Mesendoderm (in vitro differentiated cells): ENCODE data around the gene IMMP2L.

Experiments used
- DNase-seq: peaks from one replicate; pipeline ENCODE4 v3.0.0; 2013
- H2AK5ac ChIP-seq: 2 replicates; pipeline ENCODE4 v1.6.1; 2013; ENCODE audit warnings: low read length, inconsistent platforms
- H2BK120ac ChIP-seq: 2 replicates; pipeline ENCODE4 v1.6.1; 2013; ENCODE audit warnings: low read depth, mild to moderate bottlenecking, low read length, moderate library complexity, mixed read lengths
- H2BK15ac ChIP-seq: replicated peaks from 2 replicates; pipeline ENCODE4 v1.6.1; 2013; ENCODE audit warnings: low read depth, mild to moderate bottlenecking, moderate library complexity
- H2BK5ac ChIP-seq: 2 replicates; pipeline ENCODE4 v1.6.1; 2013; ENCODE audit warnings: low read length, inconsistent platforms
- H3K18ac ChIP-seq: 2 replicates; pipeline ENCODE4 v1.6.1; 2013; ENCODE audit warnings: mild to moderate bottlenecking, low read length, mixed read lengths
- H3K23ac ChIP-seq: one replicate; pipeline ENCODE4 v1.6.1; 2013; ENCODE audit warnings: low read length
- H3K27ac ChIP-seq: 2 replicates; pipeline ENCODE4 v1.5.1; 2013; ENCODE audit warnings: low read depth, mild to moderate bottlenecking, inconsistent platforms, low read length, moderate library complexity
- H3K27me3 ChIP-seq: 2 replicates; pipeline ENCODE4 v1.6.1; 2013; ENCODE audit warnings: low read length, control low read depth, mild to moderate bottlenecking, inconsistent platforms; ENCODE audit not compliant: insufficient read depth, poor library complexity
- H3K36me3 ChIP-seq: 2 replicates; pipeline ENCODE4 v1.6.1; 2013; ENCODE audit warnings: low read length, inconsistent platforms; ENCODE audit not compliant: control insufficient read depth, insufficient read depth
- H3K4ac ChIP-seq: one replicate; pipeline ENCODE4 v1.6.1; 2013; ENCODE audit warnings: low read depth, mild to moderate bottlenecking, low read length, moderate library complexity
- H3K4me1 ChIP-seq: 2 replicates; pipeline ENCODE4 v1.6.1; 2013; ENCODE audit warnings: low read depth, low read length, inconsistent platforms; ENCODE audit not compliant: control insufficient read depth
- H3K4me2 ChIP-seq: 2 replicates; pipeline ENCODE4 v1.6.1; 2013; ENCODE audit warnings: low read length
- H3K4me3 ChIP-seq: 2 replicates; pipeline ENCODE4 v1.5.1; 2013; ENCODE audit warnings: mild to moderate bottlenecking, low read length
- H3K56ac ChIP-seq: one replicate; pipeline ENCODE4 v1.6.1; 2013; ENCODE audit warnings: low read length
- H3K79me1 ChIP-seq: 2 replicates; pipeline ENCODE4 v1.6.1; 2013; ENCODE audit warnings: low read length, inconsistent platforms
- H3K79me2 ChIP-seq: 2 replicates; pipeline ENCODE4 v1.6.1; 2013; ENCODE audit warnings: mild to moderate bottlenecking, low read length; ENCODE audit not compliant: control insufficient read depth, insufficient read depth
- H3K9ac ChIP-seq: 2 replicates; pipeline ENCODE4 v1.6.1; 2013; ENCODE audit warnings: low read length, inconsistent platforms
- H4K5ac ChIP-seq: one replicate; pipeline ENCODE4 v1.6.1; 2013; ENCODE audit warnings: low read length
- H4K8ac ChIP-seq: one replicate; pipeline ENCODE4 v1.6.1; 2013; ENCODE audit warnings: low read depth, mild to moderate bottlenecking, control low read depth, low read length, moderate library complexity
- WGBS: extraction: QIAGEN DNeasy Blood & Tissue Kit; methylation state at CpG from one replicate; pipeline ENCODE4 v1.1.7; 2013; ENCODE audit warnings: low lambda C conversion rate, missing lambda C conversion rate; ENCODE audit not compliant: insufficient coverage; ENCODE audit errors: extremely low coverage; 5-methylcytosine and 5-hydroxymethylcytosine counted together

IMMP2L gene

GRCh38 chr7:110759069-110759468 lies 803.2 kb downstream of the IMMP2L start:
- Histone ChIP-seq H4K8ac (no peak overlapping the region), H3K23ac (no peak overlapping the region), H2AK5ac (no peak overlapping the region), H3K79me2 (no peaks in the 10 kb centered on the region), H3K56ac (no peak overlapping the region), H3K18ac (no peak overlapping the region), H3K4me1 (no peaks in the 10 kb centered on the region), H2BK5ac (no peak overlapping the region), H2BK15ac (no peak overlapping the region), H3K4me2 (no peak overlapping the region), H3K27ac (no peak overlapping the region), H3K9ac (no peak overlapping the region), H3K27me3 (no peaks in the 10 kb centered on the region), H3K36me3 (no peaks in the 10 kb centered on the region), H2BK120ac (no peak overlapping the region), H4K5ac (no peak overlapping the region), H3K4me3 (no peak overlapping the region), H3K4ac (no peak overlapping the region), H3K79me1 (no peaks in the 10 kb centered on the region)
- peak; percentile 10 for DNase-seq
- no CpG with 5 or more reads among the region's 4 CpGs for WGBS

GRCh38 chr7:110754649-110755048 lies 807.6 kb downstream of the IMMP2L start:
- no peak overlapping the region for H3K23ac ChIP-seq
- no peaks in the 10 kb centered on the region for H3K79me1 ChIP-seq
- H3K4me3 ChIP-seq: no peak overlapping the region
- H2AK5ac ChIP-seq: no peak overlapping the region
- H3K9ac ChIP-seq: no peak overlapping the region
- no peak overlapping the region for H3K27ac ChIP-seq
- no peak overlapping the region for H3K4ac ChIP-seq
- H3K56ac ChIP-seq: no peak overlapping the region
- no peaks in the 10 kb centered on the region for H3K79me2 ChIP-seq
- no peaks in the 10 kb centered on the region for H3K4me1 ChIP-seq
- H3K18ac ChIP-seq: no peak overlapping the region
- H4K8ac ChIP-seq: no peak overlapping the region
- H2BK120ac ChIP-seq: no peak overlapping the region
- H2BK15ac ChIP-seq: no peak overlapping the region
- DNase-seq: no peak
- H2BK5ac ChIP-seq: no peak overlapping the region
- H4K5ac ChIP-seq: no peak overlapping the region
- no peaks in the 10 kb centered on the region for H3K27me3 ChIP-seq
- no CpG with 5 or more reads among the region's 4 CpGs for WGBS
- H3K4me2 ChIP-seq: no peak overlapping the region
- no peaks in the 10 kb centered on the region for H3K36me3 ChIP-seq

GRCh38 chr7:110750931-110751605 lies 811.2 kb downstream of the IMMP2L start:
- H3K56ac ChIP-seq: no peak overlapping the region
- no peak overlapping the region for H4K5ac ChIP-seq
- no peaks in the 10 kb centered on the region for H3K79me1 ChIP-seq
- no peak overlapping the region for H4K8ac ChIP-seq
- no peak overlapping the region for H3K9ac ChIP-seq
- H3K4me1 ChIP-seq: no peaks in the 10 kb centered on the region
- DNase-seq: no peak
- no peak overlapping the region for H2BK5ac ChIP-seq
- H3K18ac ChIP-seq: no peak overlapping the region
- H3K27ac ChIP-seq: no peak overlapping the region
- H3K4me2 ChIP-seq: no peak overlapping the region
- H3K4me3 ChIP-seq: no peak overlapping the region
- WGBS: no CpG with 5 or more reads among the region's 3 CpGs
- no peaks in the 10 kb centered on the region for H3K79me2 ChIP-seq
- H2AK5ac ChIP-seq: no peak overlapping the region
- H2BK120ac ChIP-seq: no peak overlapping the region
- H3K27me3 ChIP-seq: no peaks in the 10 kb centered on the region
- no peaks in the 10 kb centered on the region for H3K36me3 ChIP-seq
- H3K4ac ChIP-seq: no peak overlapping the region
- no peak overlapping the region for H3K23ac ChIP-seq
- no peak overlapping the region for H2BK15ac ChIP-seq

- no peak overlapping the region for H2BK15ac ChIP-seq
- WGBS: no CpG with 5 or more reads among the region's 1 CpG
- no peaks in the 10 kb centered on the region for H3K79me2 ChIP-seq
- H3K4me2 ChIP-seq: no peak overlapping the region
- no peak overlapping the region for H2AK5ac ChIP-seq
- DNase-seq: no peak
- no peak overlapping the region for H2BK120ac ChIP-seq
- H3K4ac ChIP-seq: no peak overlapping the region
- no peaks in the 10 kb centered on the region for H3K79me1 ChIP-seq
- no peak overlapping the region for H3K56ac ChIP-seq
- H4K8ac ChIP-seq: no peak overlapping the region
- H3K27me3 ChIP-seq: no peaks in the 10 kb centered on the region
- H3K9ac ChIP-seq: no peak overlapping the region
- no peak overlapping the region for H3K23ac ChIP-seq
- H3K4me3 ChIP-seq: no peak overlapping the region
- H4K5ac ChIP-seq: no peak overlapping the region
- no peaks in the 10 kb centered on the region for H3K4me1 ChIP-seq
- H3K36me3 ChIP-seq: no peaks in the 10 kb centered on the region
- H3K18ac ChIP-seq: no peak overlapping the region
- no peak overlapping the region for H2BK5ac ChIP-seq
- no peak overlapping the region for H3K27ac ChIP-seq
Observed at GRCh38 chr7:110733221-110733620, 829.1 kb downstream of the IMMP2L start.

GRCh38 chr7:110724811-110725210 lies 837.5 kb downstream of the IMMP2L start:
- Histone ChIP-seq H3K79me1 (no peaks in the 10 kb centered on the region), H3K4me2 (no peak overlapping the region), H3K27me3 (no peaks in the 10 kb centered on the region), H2BK120ac (no peak overlapping the region), H3K4ac (no peak overlapping the region), H2BK15ac (no peak overlapping the region), H3K79me2 (no peaks in the 10 kb centered on the region), H3K4me1 (no peaks in the 10 kb centered on the region), H3K9ac (no peak overlapping the region), H3K18ac (no peak overlapping the region), H3K56ac (no peak overlapping the region), H3K36me3 (no peaks in the 10 kb centered on the region), H2BK5ac (no peak overlapping the region), H3K4me3 (no peak overlapping the region), H3K23ac (no peak overlapping the region), H4K8ac (no peak overlapping the region), H2AK5ac (no peak overlapping the region), H4K5ac (no peak overlapping the region), H3K27ac (no peak overlapping the region)
- WGBS: no CpG with 5 or more reads among the region's 6 CpGs
- no peak for DNase-seq

GRCh38 chr7:110721395-110721794 lies 840.9 kb downstream of the IMMP2L start:
- no peak overlapping the region for H2BK120ac ChIP-seq
- H2AK5ac ChIP-seq: no peak overlapping the region
- H3K27ac ChIP-seq: no peak overlapping the region
- WGBS: no CpG with 5 or more reads among the region's 2 CpGs
- no peak overlapping the region for H3K56ac ChIP-seq
- H4K8ac ChIP-seq: no peak overlapping the region
- no peak overlapping the region for H2BK5ac ChIP-seq
- H3K18ac ChIP-seq: no peak overlapping the region
- peaks cover 4% of the 10 kb centered on the region for H3K4me1 ChIP-seq
- no peak overlapping the region for H4K5ac ChIP-seq
- H3K23ac ChIP-seq: no peak overlapping the region
- no peak for DNase-seq
- no peak overlapping the region for H3K4me2 ChIP-seq
- H3K4me3 ChIP-seq: no peak overlapping the region
- H3K79me2 ChIP-seq: no peaks in the 10 kb centered on the region
- no peaks in the 10 kb centered on the region for H3K79me1 ChIP-seq
- no peaks in the 10 kb centered on the region for H3K27me3 ChIP-seq
- no peaks in the 10 kb centered on the region for H3K36me3 ChIP-seq
- H3K9ac ChIP-seq: no peak overlapping the region
- no peak overlapping the region for H3K4ac ChIP-seq
- no peak overlapping the region for H2BK15ac ChIP-seq
